Endodermal cell (in vitro differentiated cells): Measurements from ENCODE around the gene BUD23. TPM values are rescaled to one million over a fixed set of nuclear protein-coding genes. Genes with fewer than 3 reads are reported as not detected.

Experiments used
- DNase-seq: peaks from one replicate; pipeline ENCODE4 v3.0.0-alpha.2; 2017
- H3K27ac ChIP-seq: 2 replicates; pipeline ENCODE4 v1.5.1; 2013; ENCODE audit warnings: mild to moderate bottlenecking, low read depth, low read length, moderate library complexity
- H3K27me3 ChIP-seq: 2 replicates; pipeline ENCODE4 v1.6.1; 2013; ENCODE audit warnings: mild to moderate bottlenecking, low read length, moderate library complexity; ENCODE audit not compliant: insufficient read depth, control insufficient read depth, poor library complexity, severe bottlenecking
- H3K36me3 ChIP-seq: 2 replicates; pipeline ENCODE4 v1.7.0; 2013; ENCODE audit warnings: mild to moderate bottlenecking, low read length, moderate library complexity; ENCODE audit not compliant: control insufficient read depth, insufficient read depth
- H3K4me1 ChIP-seq: one replicate; pipeline ENCODE4 v1.7.0; 2013; ENCODE audit warnings: low read length; ENCODE audit not compliant: control insufficient read depth, insufficient read depth
- H3K4me3 ChIP-seq: 2 replicates; pipeline ENCODE4 v1.5.1; 2013; ENCODE audit warnings: mild to moderate bottlenecking, low read length, moderate library complexity
- H3K9ac ChIP-seq: 2 replicates; pipeline ENCODE4 v1.6.1; 2013; ENCODE audit warnings: mild to moderate bottlenecking, low read length, moderate library complexity; ENCODE audit not compliant: poor library complexity, severe bottlenecking; ENCODE audit errors: extremely low read depth
- H3K9me3 ChIP-seq: 2 replicates; pipeline ENCODE4 v1.6.1; 2013; ENCODE audit warnings: mild to moderate bottlenecking, low read length, moderate library complexity; ENCODE audit not compliant: control insufficient read depth
- H3K27ac Mint-ChIP-seq: 2 replicates; pipeline ENCODE4 v1.8.0; 2020; ENCODE audit warnings: mixed read lengths
- H3K27me3 Mint-ChIP-seq: 2 replicates; pipeline ENCODE4 v1.8.0; 2021; ENCODE audit warnings: mild to moderate bottlenecking, mixed read lengths; ENCODE audit not compliant: insufficient read depth
- H3K36me3 Mint-ChIP-seq: 2 replicates; pipeline ENCODE4 v1.8.0; 2020; ENCODE audit warnings: low read depth, mixed read lengths
- H3K4me1 Mint-ChIP-seq: 2 replicates; pipeline ENCODE4 v1.8.0; 2020; ENCODE audit warnings: mixed read lengths
- H3K4me3 Mint-ChIP-seq: 2 replicates; pipeline ENCODE4 v1.8.0; 2020; ENCODE audit warnings: mild to moderate bottlenecking, moderate library complexity, mixed read lengths
- H3K9me3 Mint-ChIP-seq: 2 replicates; pipeline ENCODE4 v1.8.0; 2020; ENCODE audit warnings: mild to moderate bottlenecking, mixed read lengths
- CTCF ChIP-seq: fragments of 200-600 bp; sonication (generic); conservative IDR thresholded peaks from 2 replicates; pipeline ENCODE4 v1.5.0; 2021; ENCODE audit warnings: antibody characterized with exemption, mild to moderate bottlenecking
- WGBS, 2 experiments: methylation state at CpG; one replicate each; pipeline versions ENCODE4 v1.1.5 to v1.1.7; 2013; ENCODE audit warnings: missing lambda C conversion rate in 2 of 2, mixed read lengths in 1 of 2; ENCODE audit not compliant: insufficient coverage in 1 of 2, insufficient read length in 1 of 2; 5-methylcytosine and 5-hydroxymethylcytosine counted together
- total RNA-seq, 2 donors: library from RNA; stranded (reverse); fragmentation: NEBNext Ultra II Directional in 1 of 2; extraction: Animal tissue kit (Norgen Biotek cat#: 25700) in 1 of 2; gene quantifications; 2 replicates in 1 of 2; 3 replicates in 1 of 2; pipeline ENCODE4 v1.2.1, GENCODE V29; 2021

Gene BUD23
- total RNA-seq, 2 donors from 2014 or later = 62.2 to 67.2 TPM

- Histone ChIP-seq H3K4me1 (no peaks in the 10 kb centered on the region), H3K4me3 (peak overlapping the region; percentile 53), H3K9ac (peak overlapping the region; percentile 38), H3K36me3 (no peaks in the 10 kb centered on the region), H3K9me3 (no peaks in the 10 kb centered on the region), H3K27ac (no peak overlapping the region), H3K27me3 (peaks cover 65% of the 10 kb centered on the region)
- WGBS, 2 experiments = 1 to 2% methylated on average over 26 to 62 of the region's 62 CpGs
- Mint-ChIP-seq H3K27me3 (peaks cover 81% of the 10 kb centered on the region), H3K9me3 (peaks cover 1% of the 10 kb centered on the region), H3K27ac (no peak overlapping the region), H3K4me1 (peaks cover 13% of the 10 kb centered on the region), H3K36me3 (no peaks in the 10 kb centered on the region), H3K4me3 (peak overlapping the region; percentile 48)
- DNase-seq = peak; percentile 82
- TF ChIP-seq CTCF = no peak
Observed at GRCh38 chr7:73647725-73648592, 35.4 kb upstream of the BUD23 start.

- H3K4me1 ChIP-seq = no peaks in the 10 kb centered on the region
- no peaks in the 10 kb centered on the region for H3K9me3 ChIP-seq
- H3K9ac ChIP-seq = peak overlapping the region; percentile 38
- 66 to 78% methylated on average over 1 of the region's 1 CpG for WGBS, 2 experiments
- Mint-ChIP-seq H3K27ac (no peak overlapping the region), H3K36me3 (no peaks in the 10 kb centered on the region), H3K9me3 (no peaks in the 10 kb centered on the region), H3K27me3 (peaks cover 83% of the 10 kb centered on the region), H3K4me1 (peaks cover 13% of the 10 kb centered on the region), H3K4me3 (peak overlapping the region; percentile 48)
- no peak overlapping the region for H3K4me3 ChIP-seq
- peaks cover 65% of the 10 kb centered on the region for H3K27me3 ChIP-seq
- DNase-seq = no peak
- H3K27ac ChIP-seq = no peak overlapping the region
- no peaks in the 10 kb centered on the region for H3K36me3 ChIP-seq
- TF ChIP-seq CTCF = no peak
Observed at GRCh38 chr7:73648593-73649332, 34.6 kb upstream of the BUD23 start.

GRCh38 chr7:73649576-73649975, 33.8 kb upstream of the BUD23 start:
- Histone ChIP-seq H3K4me1 (no peaks in the 10 kb centered on the region), H3K27me3 (peaks cover 65% of the 10 kb centered on the region), H3K27ac (no peak overlapping the region), H3K4me3 (no peak overlapping the region), H3K36me3 (no peaks in the 10 kb centered on the region), H3K9me3 (peaks cover 2% of the 10 kb centered on the region), H3K9ac (no peak overlapping the region)
- H3K4me3 Mint-ChIP-seq = no peak overlapping the region
- H3K36me3 Mint-ChIP-seq = no peaks in the 10 kb centered on the region
- DNase-seq = no peak
- H3K9me3 Mint-ChIP-seq = peaks cover 2% of the 10 kb centered on the region
- no peak overlapping the region for H3K27ac Mint-ChIP-seq
- peaks cover 77% of the 10 kb centered on the region for H3K27me3 Mint-ChIP-seq
- peaks cover 10% of the 10 kb centered on the region for H3K4me1 Mint-ChIP-seq
- no peak for TF ChIP-seq CTCF
- WGBS, 2 experiments = 45 to 72% methylated on average over 3 to 7 of the region's 9 CpGs
